COLO668 (cell line): ENCODE measurements around the gene NEDD4.
"Not testable (repeated sequence)": the region's sequence is repeated elsewhere in the genome, so short reads cannot be mapped to it uniquely, and the experiment has no call there.

Source experiments
- DNase-seq: peaks from one replicate; lab custom pipeline; 2025; ENCODE audit not compliant: unreplicated experiment; lab: John Stamatoyannopoulos, UW

NEDD4 gene

GRCh38 chr15:55834331-55834730, 159.1 kb downstream of the NEDD4 start:
- no peak for DNase-seq

GRCh38 chr15:55829826-55830225, 163.6 kb downstream of the NEDD4 start:
- no peak for DNase-seq

GRCh38 chr15:55827955-55828354, 165.5 kb downstream of the NEDD4 start:
- no peak for DNase-seq

GRCh38 chr15:55827204-55827603, 166.2 kb downstream of the NEDD4 start:
- no peak for DNase-seq

- no peak for DNase-seq
These were observed 168.4 kb downstream of the NEDD4 start for GRCh38 chr15:55824857-55825613.

GRCh38 chr15:55823699-55824340, 169.6 kb downstream of the NEDD4 start:
- DNase-seq = no peak

GRCh38 chr15:55823191-55823670, 170.2 kb downstream of the NEDD4 start:
- no peak for DNase-seq

GRCh38 chr15:55821740-55822139, 171.7 kb downstream of the NEDD4 start:
- DNase-seq = not testable (repeated sequence)

GRCh38 chr15:55820043-55820442, 173.4 kb downstream of the NEDD4 start:
- no peak for DNase-seq

- DNase-seq = no peak
These were observed 173.9 kb downstream of the NEDD4 start for GRCh38 chr15:55819397-55820034.

- no peak for DNase-seq
These were observed 177.4 kb downstream of the NEDD4 start for GRCh38 chr15:55816017-55816416.

GRCh38 chr15:55802600-55803376, 190.6 kb downstream of the NEDD4 start:
- no peak for DNase-seq

- no peak for DNase-seq
These were observed 193.2 kb downstream of the NEDD4 start for GRCh38 chr15:55800216-55800615.

GRCh38 chr15:55799291-55800212, 193.9 kb downstream of the NEDD4 start:
- peak; percentile 8 for DNase-seq

- no peak for DNase-seq
These were observed 197.0 kb downstream of the NEDD4 start for GRCh38 chr15:55796321-55796965.

GRCh38 chr15:55795031-55795430, 198.4 kb downstream of the NEDD4 start:
- DNase-seq = no peak

- peak; percentile 50 for DNase-seq
These were observed 201.6 kb downstream of the NEDD4 start for GRCh38 chr15:55791551-55792400.

GRCh38 chr15:55789066-55789660, 204.2 kb downstream of the NEDD4 start:
- peak; percentile 9 for DNase-seq
